NT2/D1 (cell line): Measurements from ENCODE around the gene ADA.
"Not testable (repeated sequence)": the region's sequence is repeated elsewhere in the genome, so short reads cannot be mapped to it uniquely, and the experiment has no call there.

Experiments used
- DNase-seq: peaks from one replicate; pipeline ENCODE4 v3.0.0-alpha.2; 2011; ENCODE audit warnings: low read depth, low spot score
- H3K27me3 ChIP-seq: 2 replicates; pipeline ENCODE4 v1.6.0; 2011; ENCODE audit warnings: mild to moderate bottlenecking; ENCODE audit not compliant: insufficient read length, insufficient read depth
- H3K36me3 ChIP-seq: 2 replicates; pipeline ENCODE4 v1.6.1; 2011; ENCODE audit warnings: mild to moderate bottlenecking, low read length, mixed read lengths; ENCODE audit not compliant: insufficient read depth, insufficient read length
- H3K4me1 ChIP-seq: 2 replicates; pipeline ENCODE4 v1.5.1; 2011; ENCODE audit not compliant: insufficient read depth, insufficient read length
- H3K4me3 ChIP-seq: 2 replicates; pipeline ENCODE4 v1.5.1; 2011; ENCODE audit warnings: low read depth; ENCODE audit not compliant: insufficient read length
- H3K9ac ChIP-seq: 2 replicates; pipeline ENCODE4 v1.6.0; 2011; ENCODE audit warnings: low read depth; ENCODE audit not compliant: insufficient read length
- H3K9me3 ChIP-seq: 2 replicates; pipeline ENCODE4 v1.5.1; 2011; ENCODE audit warnings: mild to moderate bottlenecking, low read length; ENCODE audit not compliant: insufficient read depth
- SUZ12 ChIP-seq: IDR thresholded peaks from 2 replicates; pipeline ENCODE4 v1.6.1; 2011; ENCODE audit not compliant: insufficient read length, insufficient read depth; ENCODE audit errors: extremely low read depth
- YY1 ChIP-seq: IDR thresholded peaks from 2 replicates; pipeline ENCODE4 v1.6.1; 2011; ENCODE audit not compliant: insufficient read length, insufficient read depth
- ZNF274 ChIP-seq: IDR thresholded peaks from 2 replicates; pipeline ENCODE4 v1.6.1; 2011; ENCODE audit warnings: mild to moderate bottlenecking, low read depth, low read length

Gene ADA

GRCh38 chr20:44651684-44652423, at the start of gene ADA:
TSS of gene ADA (minus strand) at chr20:44651699. CDS start at chr20:44651607, 92 bp downstream.
- no peak for DNase-seq

GRCh38 chr20:44700306-44700705, 48.8 kb upstream of the ADA start:
- Histone ChIP-seq H3K4me1 (peaks cover 25% of the 10 kb centered on the region), H3K9ac (no peak overlapping the region)
- TF ChIP-seq SUZ12 (no peak), ZNF274 (no peak)

More at GRCh38 chr20:44651684-44652423, at the start of gene ADA:
- H3K36me3 ChIP-seq = no peaks in the 10 kb centered on the region
- peak within 1 kb of the TSS; percentile 85 for H3K9ac ChIP-seq
- H3K4me1 ChIP-seq = peaks cover 29% of the 10 kb centered on the region
- peaks cover 12% of the 10 kb centered on the region; the same call in 1 of the 2 replicates for H3K9me3 ChIP-seq
- TF ChIP-seq SUZ12 (no peak), ZNF274 (no peak), YY1 (no peak)
- H3K27me3 ChIP-seq = peaks cover 5% of the 10 kb centered on the region
- peak within 1 kb of the TSS; percentile 66 for H3K4me3 ChIP-seq

DNA sequence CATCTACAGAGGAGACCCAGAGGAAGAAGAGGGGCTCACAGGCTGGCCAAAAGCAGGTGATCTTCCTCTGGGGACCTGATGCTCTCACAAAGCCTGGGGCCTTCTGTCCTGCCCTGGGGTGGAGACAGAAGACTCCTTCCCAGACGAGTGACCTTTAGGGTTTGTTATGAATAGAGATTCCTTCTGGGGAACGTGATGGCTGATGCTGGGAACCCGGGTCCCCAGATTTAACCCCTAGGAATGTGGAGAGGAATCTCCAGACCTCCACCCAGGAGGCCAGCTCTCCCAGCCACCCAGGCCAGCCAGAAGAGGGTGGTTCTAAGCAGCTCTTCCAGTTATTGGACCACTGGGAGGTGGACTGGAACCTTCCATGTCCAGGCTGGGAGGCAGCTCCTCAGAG, 46.9 kb upstream of the ADA start:
- H3K36me3 ChIP-seq = no peaks in the 10 kb centered on the region
- H3K9me3 ChIP-seq = peaks cover 13% of the 10 kb centered on the region; the same call in 1 of the 2 replicates
- no peak for TF ChIP-seq YY1
- TF ChIP-seq SUZ12 = no peak
- TF ChIP-seq ZNF274 = no peak
- no peaks in the 10 kb centered on the region for H3K27me3 ChIP-seq
- peaks cover 25% of the 10 kb centered on the region for H3K4me1 ChIP-seq
- no peak overlapping the region for H3K9ac ChIP-seq
- no peak overlapping the region for H3K4me3 ChIP-seq
- DNase-seq = no peak

More at GRCh38 chr20:44700306-44700705, 48.8 kb upstream of the ADA start:
- Histone ChIP-seq H3K36me3 (no peaks in the 10 kb centered on the region), H3K9me3 (peaks cover 7% of the 10 kb centered on the region; the same call in 1 of the 2 replicates), H3K27me3 (no peaks in the 10 kb centered on the region), H3K4me3 (no peak overlapping the region)
- no peak for DNase-seq

DNA sequence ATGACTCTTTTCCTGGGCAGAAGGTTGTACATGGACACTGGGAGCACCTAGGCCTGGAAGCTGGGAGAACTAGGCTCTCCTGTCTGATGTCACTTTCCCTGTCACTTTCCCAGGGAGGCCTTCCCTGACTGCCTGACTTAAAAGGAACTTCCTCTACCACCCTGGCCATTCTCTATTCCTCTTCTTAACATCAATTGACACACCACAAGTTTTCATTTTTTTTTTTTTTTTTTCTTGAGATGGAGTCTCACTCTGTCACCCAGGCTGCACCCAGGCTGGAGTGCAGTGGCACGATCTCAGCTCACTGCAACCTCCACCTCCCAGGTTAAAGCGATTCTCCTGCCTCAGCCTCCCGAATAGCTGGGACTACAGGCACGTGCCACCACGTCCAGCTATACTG, 45.5 kb upstream of the ADA start:
- not testable (repeated sequence) for H3K27me3 ChIP-seq, DNase-seq, H3K4me3 ChIP-seq

GRCh38 chr20:44696315-44696714, 44.8 kb upstream of the ADA start:
- Histone ChIP-seq H3K4me3 (no peak overlapping the region), H3K36me3 (no peaks in the 10 kb centered on the region), H3K9ac (no peak overlapping the region), H3K27me3 (no peaks in the 10 kb centered on the region), H3K4me1 (peaks cover 16% of the 10 kb centered on the region), H3K9me3 (peaks cover 23% of the 10 kb centered on the region)
- DNase-seq = no peak
- TF ChIP-seq YY1 = no peak
- no peak for TF ChIP-seq ZNF274
- TF ChIP-seq SUZ12 = no peak

More for the DNA sequence above, 45.5 kb upstream of the ADA start:
- H3K36me3 ChIP-seq, H3K9ac ChIP-seq: not testable (repeated sequence)
- Histone ChIP-seq H3K4me1 (peaks cover 20% of the 10 kb centered on the region), H3K9me3 (peaks cover 16% of the 10 kb centered on the region)

- H3K36me3 ChIP-seq = no peaks in the 10 kb centered on the region
- DNase-seq = no peak
- no peaks in the 10 kb centered on the region for H3K27me3 ChIP-seq
- peaks cover 25% of the 10 kb centered on the region for H3K9me3 ChIP-seq
- H3K9ac ChIP-seq = no peak overlapping the region
- no peak overlapping the region for H3K4me3 ChIP-seq
- no peak for TF ChIP-seq YY1
- no peak for TF ChIP-seq ZNF274
- no peak for TF ChIP-seq SUZ12
- peaks cover 13% of the 10 kb centered on the region for H3K4me1 ChIP-seq
These were observed 44.3 kb upstream of the ADA start for GRCh38 chr20:44695674-44696300.

GRCh38 chr20:44695295-44695673, 43.8 kb upstream of the ADA start:
- Histone ChIP-seq H3K4me1 (peaks cover 8% of the 10 kb centered on the region), H3K4me3 (no peak overlapping the region), H3K27me3 (no peaks in the 10 kb centered on the region), H3K9me3 (peaks cover 25% of the 10 kb centered on the region), H3K9ac (no peak overlapping the region), H3K36me3 (no peaks in the 10 kb centered on the region)
- DNase-seq = no peak
- TF ChIP-seq ZNF274 = no peak
- TF ChIP-seq SUZ12 = no peak
- TF ChIP-seq YY1 = no peak
